Ureter (tissue), 1 donor: ENCODE data around the gene IL1RN. TPM values are rescaled to one million over a fixed set of nuclear protein-coding genes. Genes with fewer than 3 reads are reported as not detected.
A peak's percentile ranks its signal among the peaks of the same experiment; 100 is the strongest.

Source experiments
- DNase-seq: peaks from one replicate; pipeline ENCODE4 v3.0.0-alpha.2; 2020; ENCODE audit warnings: low spot score
- total RNA-seq: library from RNA; stranded (reverse); gene quantifications from one replicate; pipeline ENCODE4 v1.2.4, GENCODE V29; 2023
- donor health status: DM: yes; HTN: yes; CAD: no.

Gene IL1RN
- total RNA-seq, 1 donor from 2014 or later = 80.2 TPM

- DNase-seq = no peak
These were observed 29.1 kb downstream of the IL1RN start for GRCh38 chr2:113156278-113157117.

- DNase-seq = peak; percentile 78
These were observed 29.9 kb downstream of the IL1RN start for GRCh38 chr2:113157118-113157896.

- DNase-seq = no peak
These were observed 30.7 kb downstream of the IL1RN start for GRCh38 chr2:113157897-113158753.

- DNase-seq = no peak
These were observed 31.6 kb downstream of the IL1RN start for GRCh38 chr2:113158884-113159553.

- DNase-seq = no peak
These were observed 32.9 kb downstream of the IL1RN start for GRCh38 chr2:113160248-113160647.

GRCh38 chr2:113160962-113161361 is 33.6 kb downstream of the IL1RN start:
- no peak for DNase-seq

- no peak for DNase-seq
These were observed 34.8 kb downstream of the IL1RN start for GRCh38 chr2:113162173-113162572.

GRCh38 chr2:113162869-113163268 is 35.5 kb downstream of the IL1RN start:
- no peak for DNase-seq

GRCh38 chr2:113164215-113164929 is 37.0 kb downstream of the IL1RN start:
- no peak for DNase-seq

GRCh38 chr2:113164930-113165585 is 37.7 kb downstream of the IL1RN start:
- no peak for DNase-seq

- no peak for DNase-seq
These were observed 38.8 kb downstream of the IL1RN start for GRCh38 chr2:113166187-113166645.

- DNase-seq = no peak
These were observed 39.9 kb downstream of the IL1RN start for GRCh38 chr2:113167115-113167932.

GRCh38 chr2:113167962-113168340 is 40.6 kb downstream of the IL1RN start:
- DNase-seq = no peak

- DNase-seq = no peak
These were observed 41.7 kb downstream of the IL1RN start for GRCh38 chr2:113169002-113169530.

GRCh38 chr2:113169586-113169985 is 42.2 kb downstream of the IL1RN start:
- DNase-seq = no peak

GRCh38 chr2:113171334-113172075 is 44.1 kb downstream of the IL1RN start:
- DNase-seq = no peak

- DNase-seq = peak; percentile 35
These were observed 45.5 kb downstream of the IL1RN start for GRCh38 chr2:113172721-113173541.
